HepG2 (cell line): ENCODE data around the gene RRAS2. TPM values are rescaled to one million over a fixed set of nuclear protein-coding genes. Genes with fewer than 3 reads are reported as not detected.
A peak's percentile ranks its signal among the peaks of the same experiment; 100 is the strongest.

Experiments
- CHD2 ChIP-seq: IDR thresholded peaks from 2 replicates; pipeline ENCODE4 v1.6.1; 2011; ENCODE audit warnings: low read depth, low read length, improper control_type of control experiment
- DMAP1 ChIP-seq: IDR thresholded peaks from 2 replicates; pipeline ENCODE4 v1.6.1; 2016
- GFI1 ChIP-seq: sonication (generic); formaldehyde crosslinking; IDR thresholded peaks from 2 replicates; pipeline ENCODE4 v1.5.0; 2020; ENCODE audit warnings: missing genetic modification reagents, mild to moderate bottlenecking, borderline replicate concordance
- HNRNPLL ChIP-seq: fragments of 200-400 bp; formaldehyde crosslinking; IDR thresholded peaks from 2 replicates; pipeline ENCODE4 v1.6.1; 2017; ENCODE audit warnings: mild to moderate bottlenecking, low read depth, low read length; ENCODE audit not compliant: poor library complexity, severe bottlenecking
- MED1 ChIP-seq: sonication (generic); formaldehyde crosslinking; IDR thresholded peaks from 2 replicates; pipeline ENCODE4 v1.4.0; 2020; ENCODE audit warnings: missing genetic modification reagents
- MXI1 ChIP-seq: IDR thresholded peaks from 3 replicates; pipeline ENCODE4 v1.6.1; 2012; ENCODE audit warnings: low read depth, low read length, inconsistent platforms, borderline replicate concordance
- NONO ChIP-seq, 2 experiments: fragments of 450-650 bp in 1 of 2; sonication (generic) in 1 of 2; formaldehyde crosslinking in 1 of 2; IDR thresholded peaks in 1 of 2; conservative IDR thresholded peaks in 1 of 2; 2 replicates each; pipeline versions ENCODE4 v1.6.1 to v1.8.0; 2017 to 2022; ENCODE audit warnings: mild to moderate bottlenecking in 1 of 2, missing genetic modification reagents in 1 of 2, moderate library complexity in 1 of 2
- NR2F1 ChIP-seq, 2 experiments: fragments of 450-650 bp in 1 of 2; formaldehyde crosslinking in 1 of 2; IDR thresholded peaks; 2 replicates each; pipeline versions ENCODE4 v1.5.0 to v1.6.1; 2016 to 2020; ENCODE audit warnings: mild to moderate bottlenecking in 1 of 2, missing compliant biosample characterization in 1 of 2, missing genetic modification reagents in 1 of 2, moderate library complexity in 1 of 2
- RELA ChIP-seq: sonication (generic); formaldehyde crosslinking; IDR thresholded peaks from 2 replicates; pipeline ENCODE4 v1.4.0; 2020; ENCODE audit warnings: missing genetic modification reagents
- SP1 ChIP-seq, 2 experiments: fragments of 450-650 bp in 1 of 2; sonication (generic) in 1 of 2; formaldehyde crosslinking in 1 of 2; IDR thresholded peaks; 2 replicates each; pipeline versions ENCODE4 v1.4.0 to v1.6.1; 2016 to 2020; ENCODE audit warnings: missing genetic modification reagents in 1 of 2
- XRCC5 ChIP-seq: fragments of 200-400 bp; formaldehyde crosslinking; optimal IDR thresholded peaks from 2 replicates; pipeline ENCODE3; 2017; ENCODE audit warnings: mild to moderate bottlenecking, low read length
- ZNF224 ChIP-seq: sonication (generic); formaldehyde crosslinking; IDR thresholded peaks from 2 replicates; pipeline ENCODE4 v1.5.0; 2020; ENCODE audit warnings: mild to moderate bottlenecking, missing genetic modification reagents
- polyA plus RNA-seq, 8 experiments: library from polyadenylated mRNA; depleted of rRNA in 3 of 8; stranded (reverse) in 7 of 8; unstranded in 1 of 8; fragments of >200 nt; fragmentation: Illumina TruSeq in 4 of 8; extraction: Trizol in 4 of 8; gene quantifications; 2 replicates each; pipeline versions ENCODE4 v1.2.1 to v1.2.3, GENCODE V29; 2011 to 2016; ENCODE audit warnings: low read depth in 4 of 8, missing spikeins in 1 of 8, mixed read lengths in 1 of 8; ENCODE audit not compliant: insufficient read depth in 1 of 8
- total RNA-seq, 5 experiments: library from RNA; depleted of rRNA; stranded (reverse); fragments of >200 nt; fragmentation: Illumina TruSeq; extraction: Trizol; gene quantifications; 2 replicates each; pipeline ENCODE4 v1.2.3, GENCODE V29; 2016; ENCODE audit warnings: low read depth in 1 of 5
- TF ChIP-seq, protein P1 (sequence below): sonication (generic); formaldehyde crosslinking; IDR thresholded peaks from 2 replicates; pipeline ENCODE4 v1.4.0; 2020; ENCODE audit warnings: missing genetic modification reagents
- TF ChIP-seq, protein P2 (sequence below): sonication (generic); formaldehyde crosslinking; IDR thresholded peaks from 2 replicates; pipeline ENCODE4 v1.8.0; 2022; ENCODE audit warnings: low read depth, missing genetic modification reagents
- TF ChIP-seq, protein P3 (sequence below): sonication (generic); formaldehyde crosslinking; IDR thresholded peaks from 2 replicates; pipeline ENCODE4 v1.5.0; 2020; ENCODE audit warnings: mild to moderate bottlenecking, missing genetic modification reagents, borderline replicate concordance

RRAS2 gene
- total and polyA plus RNA-seq, 2 of the 13 experiments (the other 11 are each of a cell fraction or from before 2014, with no cell fraction given) = 19.0 to 44.1 TPM

DNA sequence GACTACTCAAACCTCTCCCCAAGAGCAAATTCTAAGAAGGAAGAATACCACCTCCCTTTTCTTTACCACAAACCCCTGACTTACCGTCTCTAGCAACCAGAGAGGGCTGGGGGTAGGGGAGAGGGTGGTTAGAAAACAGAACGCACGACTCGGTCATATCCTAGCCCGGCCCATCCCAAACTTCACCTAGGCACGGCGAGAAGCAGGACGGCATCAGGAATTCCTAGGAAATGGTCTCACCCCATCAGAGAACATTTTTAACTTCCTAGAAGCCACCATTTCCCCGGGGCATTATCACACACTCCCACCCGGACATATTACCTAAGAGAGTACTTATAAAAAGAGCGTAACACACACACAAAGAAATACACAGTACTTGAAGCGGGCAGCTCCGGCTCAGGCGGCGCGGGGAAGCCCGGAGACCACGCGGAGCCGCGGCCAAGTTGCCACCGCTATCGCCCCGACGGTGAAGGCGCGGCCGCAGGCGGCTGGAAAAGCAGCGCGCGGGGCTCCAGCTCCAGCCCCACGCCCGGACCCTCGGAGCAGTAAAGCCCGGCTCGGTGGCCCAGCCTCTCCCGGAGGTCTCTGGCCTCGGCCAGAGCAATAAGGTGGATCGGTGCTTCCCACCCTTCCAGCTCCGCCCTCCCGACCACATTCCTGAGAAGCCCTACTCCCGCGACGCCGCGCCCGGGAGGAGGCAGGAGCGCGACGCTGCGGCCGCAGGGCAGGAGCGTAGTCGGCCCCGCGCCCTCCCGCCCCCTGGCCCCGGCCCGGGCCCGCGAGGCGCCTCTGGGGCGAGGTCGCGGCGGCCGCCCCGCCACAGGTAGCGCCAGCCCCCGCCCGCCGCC is 878 bp downstream of the RRAS2 start (continued):
- TF ChIP-seq, protein P1, sequence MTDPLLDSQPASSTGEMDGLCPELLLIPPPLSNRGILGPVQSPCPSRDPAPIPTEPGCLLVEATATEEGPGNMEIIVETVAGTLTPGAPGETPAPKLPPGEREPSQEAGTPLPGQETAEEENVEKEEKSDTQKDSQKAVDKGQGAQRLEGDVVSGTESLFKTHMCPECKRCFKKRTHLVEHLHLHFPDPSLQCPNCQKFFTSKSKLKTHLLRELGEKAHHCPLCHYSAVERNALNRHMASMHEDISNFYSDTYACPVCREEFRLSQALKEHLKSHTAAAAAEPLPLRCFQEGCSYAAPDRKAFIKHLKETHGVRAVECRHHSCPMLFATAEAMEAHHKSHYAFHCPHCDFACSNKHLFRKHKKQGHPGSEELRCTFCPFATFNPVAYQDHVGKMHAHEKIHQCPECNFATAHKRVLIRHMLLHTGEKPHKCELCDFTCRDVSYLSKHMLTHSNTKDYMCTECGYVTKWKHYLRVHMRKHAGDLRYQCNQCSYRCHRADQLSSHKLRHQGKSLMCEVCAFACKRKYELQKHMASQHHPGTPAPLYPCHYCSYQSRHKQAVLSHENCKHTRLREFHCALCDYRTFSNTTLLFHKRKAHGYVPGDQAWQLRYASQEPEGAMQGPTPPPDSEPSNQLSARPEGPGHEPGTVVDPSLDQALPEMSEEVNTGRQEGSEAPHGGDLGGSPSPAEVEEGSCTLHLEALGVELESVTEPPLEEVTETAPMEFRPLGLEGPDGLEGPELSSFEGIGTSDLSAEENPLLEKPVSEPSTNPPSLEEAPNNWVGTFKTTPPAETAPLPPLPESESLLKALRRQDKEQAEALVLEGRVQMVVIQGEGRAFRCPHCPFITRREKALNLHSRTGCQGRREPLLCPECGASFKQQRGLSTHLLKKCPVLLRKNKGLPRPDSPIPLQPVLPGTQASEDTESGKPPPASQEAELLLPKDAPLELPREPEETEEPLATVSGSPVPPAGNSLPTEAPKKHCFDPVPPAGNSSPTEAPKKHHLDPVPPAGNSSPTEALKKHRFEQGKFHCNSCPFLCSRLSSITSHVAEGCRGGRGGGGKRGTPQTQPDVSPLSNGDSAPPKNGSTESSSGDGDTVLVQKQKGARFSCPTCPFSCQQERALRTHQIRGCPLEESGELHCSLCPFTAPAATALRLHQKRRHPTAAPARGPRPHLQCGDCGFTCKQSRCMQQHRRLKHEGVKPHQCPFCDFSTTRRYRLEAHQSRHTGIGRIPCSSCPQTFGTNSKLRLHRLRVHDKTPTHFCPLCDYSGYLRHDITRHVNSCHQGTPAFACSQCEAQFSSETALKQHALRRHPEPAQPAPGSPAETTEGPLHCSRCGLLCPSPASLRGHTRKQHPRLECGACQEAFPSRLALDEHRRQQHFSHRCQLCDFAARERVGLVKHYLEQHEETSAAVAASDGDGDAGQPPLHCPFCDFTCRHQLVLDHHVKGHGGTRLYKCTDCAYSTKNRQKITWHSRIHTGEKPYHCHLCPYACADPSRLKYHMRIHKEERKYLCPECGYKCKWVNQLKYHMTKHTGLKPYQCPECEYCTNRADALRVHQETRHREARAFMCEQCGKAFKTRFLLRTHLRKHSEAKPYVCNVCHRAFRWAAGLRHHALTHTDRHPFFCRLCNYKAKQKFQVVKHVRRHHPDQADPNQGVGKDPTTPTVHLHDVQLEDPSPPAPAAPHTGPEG (CRISPR knock-in tag) = peak; percentile 78; the same call in 1 of the 2 replicates
- TF ChIP-seq, protein P2, sequence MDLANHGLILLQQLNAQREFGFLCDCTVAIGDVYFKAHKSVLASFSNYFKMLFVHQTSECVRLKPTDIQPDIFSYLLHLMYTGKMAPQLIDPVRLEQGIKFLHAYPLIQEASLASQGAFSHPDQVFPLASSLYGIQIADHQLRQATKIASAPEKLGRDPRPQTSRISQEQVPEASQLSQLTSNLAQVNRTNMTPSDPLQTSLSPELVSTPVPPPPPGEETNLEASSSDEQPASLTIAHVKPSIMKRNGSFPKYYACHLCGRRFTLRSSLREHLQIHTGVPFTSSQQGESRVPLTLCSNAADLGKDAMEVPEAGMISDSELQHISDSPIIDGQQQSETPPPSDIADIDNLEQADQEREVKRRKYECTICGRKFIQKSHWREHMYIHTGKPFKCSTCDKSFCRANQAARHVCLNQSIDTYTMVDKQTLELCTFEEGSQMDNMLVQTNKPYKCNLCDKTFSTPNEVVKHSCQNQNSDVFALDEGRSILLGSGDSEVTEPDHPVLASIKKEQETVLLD (CRISPR knock-in tag) = 0 out of 2 replicates have a peak, but pooled peaks have one; percentile 43
- TF ChIP-seq RELA (no peak), SP1 (IDR thresholded peaks at IDR 0.05) (no peak), SP1 (CRISPR knock-in tag; IDR thresholded peaks at IDR 0.05) (0 out of 2 replicates have a peak, but pooled peaks have one; percentile 13), MED1 (peak; percentile 13; the same call in 1 of the 2 replicates), DMAP1 (CRISPR knock-in tag) (peak; percentile 47; the same call in 1 of the 2 replicates), GFI1 (CRISPR knock-in tag) (no peak), NONO (IDR thresholded peaks at IDR 0.05) (no peak), NONO (CRISPR knock-in tag; conservative IDR thresholded peaks at IDR 0.05) (0 out of 2 replicates have a peak, but pooled peaks have one; percentile 4), NR2F1 (CRISPR knock-in tag; IDR thresholded peaks at IDR 0.05) (no peak), XRCC5 (peak; percentile 33), CHD2 (peak; percentile 73), ZNF224 (CRISPR knock-in tag) (0 out of 2 replicates have a peak, but pooled peaks have one; percentile 19), MXI1 (0 out of 3 replicates have a peak, but pooled peaks have one; percentile 15), HNRNPLL (peak; percentile 82)
- TF ChIP-seq, protein P3, sequence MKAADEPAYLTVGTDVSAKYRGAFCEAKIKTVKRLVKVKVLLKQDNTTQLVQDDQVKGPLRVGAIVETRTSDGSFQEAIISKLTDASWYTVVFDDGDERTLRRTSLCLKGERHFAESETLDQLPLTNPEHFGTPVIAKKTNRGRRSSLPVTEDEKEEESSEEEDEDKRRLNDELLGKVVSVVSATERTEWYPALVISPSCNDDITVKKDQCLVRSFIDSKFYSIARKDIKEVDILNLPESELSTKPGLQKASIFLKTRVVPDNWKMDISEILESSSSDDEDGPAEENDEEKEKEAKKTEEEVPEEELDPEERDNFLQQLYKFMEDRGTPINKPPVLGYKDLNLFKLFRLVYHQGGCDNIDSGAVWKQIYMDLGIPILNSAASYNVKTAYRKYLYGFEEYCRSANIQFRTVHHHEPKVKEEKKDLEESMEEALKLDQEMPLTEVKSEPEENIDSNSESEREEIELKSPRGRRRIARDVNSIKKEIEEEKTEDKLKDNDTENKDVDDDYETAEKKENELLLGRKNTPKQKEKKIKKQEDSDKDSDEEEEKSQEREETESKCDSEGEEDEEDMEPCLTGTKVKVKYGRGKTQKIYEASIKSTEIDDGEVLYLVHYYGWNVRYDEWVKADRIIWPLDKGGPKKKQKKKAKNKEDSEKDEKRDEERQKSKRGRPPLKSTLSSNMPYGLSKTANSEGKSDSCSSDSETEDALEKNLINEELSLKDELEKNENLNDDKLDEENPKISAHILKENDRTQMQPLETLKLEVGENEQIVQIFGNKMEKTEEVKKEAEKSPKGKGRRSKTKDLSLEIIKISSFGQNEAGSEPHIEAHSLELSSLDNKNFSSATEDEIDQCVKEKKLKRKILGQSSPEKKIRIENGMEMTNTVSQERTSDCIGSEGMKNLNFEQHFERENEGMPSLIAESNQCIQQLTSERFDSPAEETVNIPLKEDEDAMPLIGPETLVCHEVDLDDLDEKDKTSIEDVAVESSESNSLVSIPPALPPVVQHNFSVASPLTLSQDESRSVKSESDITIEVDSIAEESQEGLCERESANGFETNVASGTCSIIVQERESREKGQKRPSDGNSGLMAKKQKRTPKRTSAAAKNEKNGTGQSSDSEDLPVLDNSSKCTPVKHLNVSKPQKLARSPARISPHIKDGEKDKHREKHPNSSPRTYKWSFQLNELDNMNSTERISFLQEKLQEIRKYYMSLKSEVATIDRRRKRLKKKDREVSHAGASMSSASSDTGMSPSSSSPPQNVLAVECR (CRISPR knock-in tag) = no peak; the same call in none of the 2 replicates
